ENCODE data around the gene PIGB. TPM values are rescaled to one million over a fixed set of nuclear protein-coding genes. Genes with fewer than 3 reads are reported as not detected.
"Not testable (repeated sequence)": the region's sequence is repeated elsewhere in the genome, so short reads cannot be mapped to it uniquely, and the experiment has no call there.

Gene PIGB
- total RNA-seq, 2 experiments from 2014 or later = 19.8 to 21.1 TPM

DNA sequence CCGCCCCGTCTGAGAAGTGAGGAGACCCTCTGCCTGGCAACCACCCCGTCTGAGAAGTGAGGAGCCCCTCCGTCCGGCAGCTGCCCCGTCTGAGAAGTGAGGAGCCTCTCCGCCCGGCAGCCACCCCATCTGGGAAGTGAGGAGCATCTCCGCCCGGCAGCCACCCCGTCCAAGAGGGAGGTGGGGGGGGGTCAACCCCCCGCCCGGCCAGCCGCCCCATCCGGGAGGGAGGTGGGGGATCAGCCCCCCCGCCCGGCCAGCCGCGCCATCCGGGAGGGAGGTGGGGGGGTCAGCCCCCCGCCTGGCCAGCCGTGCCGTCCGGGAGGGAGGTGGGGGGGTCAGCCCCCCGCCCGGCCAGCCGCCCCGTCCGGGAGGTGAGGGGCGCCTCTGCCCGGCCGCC, 16.2 kb upstream of the PIGB start:
- DNase-seq; H3K9me3 Mint-ChIP-seq (ENCODE audit: low read depth); H3K27me3 Mint-ChIP-seq; POLR2A ChIA-PET; H3K27ac Mint-ChIP-seq; H3K4me1 Mint-ChIP-seq; CTCF ChIA-PET; H3K4me3 Mint-ChIP-seq; intact Hi-C loops (cut with DNase I, micrococcal nuclease); ATAC-seq: not testable (repeated sequence)
- H3K36me3 Mint-ChIP-seq (ENCODE audit: low read depth) = peaks cover 15% of the 10 kb centered on the region

DNA sequence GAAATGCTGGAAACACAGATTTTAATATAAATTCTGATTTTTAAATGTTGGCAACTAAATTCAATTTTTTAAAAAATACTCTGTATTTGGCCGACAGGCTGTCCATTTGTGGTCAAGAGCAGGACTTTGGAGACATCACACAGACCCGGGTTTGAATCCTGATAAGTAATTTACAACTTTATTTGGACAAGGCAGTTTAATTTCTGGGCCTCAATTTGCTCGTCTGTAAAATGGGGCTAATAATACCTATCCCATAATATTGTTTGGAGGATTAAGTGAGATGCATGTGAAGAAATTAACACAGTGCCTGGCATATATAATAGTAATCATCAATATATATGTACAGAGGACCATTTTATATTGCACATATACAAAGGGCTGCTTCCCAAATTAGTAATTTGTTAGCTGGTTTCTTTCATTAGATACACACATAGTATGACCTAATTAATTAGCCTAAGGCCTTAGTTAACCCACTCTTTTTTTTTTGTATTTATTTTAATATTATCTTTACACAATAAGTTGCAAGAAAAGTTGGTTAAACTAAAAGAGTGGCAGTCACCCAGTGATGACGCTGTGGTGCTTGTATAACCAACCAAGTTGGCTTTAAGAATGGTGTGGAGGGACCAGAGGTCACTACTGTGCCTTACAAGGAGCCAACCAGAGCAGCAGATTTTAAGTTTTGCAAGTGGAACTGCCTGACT, 665 bp downstream of the PIGB start:
- ATAC-seq (no peak), DNase-seq (peak; percentile 16)
- peaks cover 22% of the 10 kb centered on the region for H3K36me3 Mint-ChIP-seq (ENCODE audit: low read depth)
- peaks cover 48% of the 10 kb centered on the region for H3K4me1 Mint-ChIP-seq
- H3K9me3 Mint-ChIP-seq (ENCODE audit: low read depth) = no peaks in the 10 kb centered on the region
- ChIA-PET POLR2A (interaction anchor here (0.6 to 1.3 kb wide), 4 partner anchors 38 to 120 kb away, joined by 3 read pairs; no protein-coding TSS in a partner anchor), CTCF (interaction anchor here (1.0 to 2.7 kb wide), 6 partner anchors 29 to 123 kb away, joined by 3 to 12 read pairs (median 3); partner anchors contain the start of genes CCPG1, PIERCE2 and RSL24D1)
- H3K4me3 Mint-ChIP-seq = peak overlapping the region; percentile 97
- H3K27ac Mint-ChIP-seq = peak overlapping the region; percentile 99
- no peaks in the 10 kb centered on the region for H3K27me3 Mint-ChIP-seq
- intact Hi-C loops (cut with DNase I, micrococcal nuclease) = loop anchor here (1.0 to 2.0 kb wide), 4 partner anchors 30 to 122 kb away; partner anchors contain the start of genes CCPG1 (in 2 of the 2), PIERCE2 (in 2 of the 2) and RAB27A (in 1 of the 2)

DNA sequence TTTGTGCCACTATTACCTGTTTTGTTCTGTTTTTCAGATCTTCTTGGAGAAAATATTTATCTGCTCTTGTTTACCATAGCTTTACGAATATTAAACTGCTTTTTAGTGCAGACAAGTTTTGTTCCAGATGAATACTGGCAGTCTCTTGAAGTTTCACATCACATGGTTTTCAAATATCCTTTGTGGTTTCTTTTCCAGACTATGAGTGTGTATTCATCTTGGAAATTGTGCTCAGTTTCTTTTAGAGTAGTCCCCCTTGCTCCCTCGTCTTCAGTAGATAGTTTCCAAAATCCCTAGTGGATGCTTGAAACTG, 1.2 kb downstream of the PIGB start:
- POLR2A ChIA-PET = no interaction called here
- ATAC-seq = no peak
- peaks cover 43% of the 10 kb centered on the region for H3K4me1 Mint-ChIP-seq

DNA sequence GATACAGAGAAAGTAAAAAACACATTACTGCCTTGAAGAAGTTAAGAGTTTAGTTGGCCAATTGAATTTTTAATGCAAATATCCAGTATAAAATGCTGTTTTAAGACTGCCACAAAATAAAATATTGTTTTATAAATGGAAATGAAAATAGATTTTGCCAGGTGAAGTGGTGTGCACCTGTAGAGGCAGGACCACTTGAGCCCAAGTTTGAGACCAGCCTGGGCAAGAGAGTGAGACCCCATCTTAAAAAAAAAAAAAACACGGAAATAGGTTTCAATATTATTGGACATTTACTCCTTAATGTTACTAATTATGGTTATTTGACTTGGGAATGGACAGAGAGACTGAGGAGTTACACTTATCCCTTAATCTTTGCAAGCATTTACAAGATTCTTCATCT, 1.9 kb downstream of the PIGB start:
- intact Hi-C loops (cut with DNase I, micrococcal nuclease) = no loop called here
- no peak overlapping the region for H3K4me3 Mint-ChIP-seq
- peaks cover 18% of the 10 kb centered on the region for H3K36me3 Mint-ChIP-seq (ENCODE audit: low read depth)
- DNase-seq (no peak), ATAC-seq (no peak)
- ChIA-PET CTCF (no interaction called here), POLR2A (no interaction called here)
- H3K27ac Mint-ChIP-seq = no peak overlapping the region
- H3K9me3 Mint-ChIP-seq (ENCODE audit: low read depth) = no peaks in the 10 kb centered on the region
- H3K27me3 Mint-ChIP-seq = no peaks in the 10 kb centered on the region
- peaks cover 37% of the 10 kb centered on the region for H3K4me1 Mint-ChIP-seq

More for the DNA sequence above, 1.2 kb downstream of the PIGB start:
- Mint-ChIP-seq H3K27me3 (no peaks in the 10 kb centered on the region), H3K4me3 (peak overlapping the region; percentile 97), H3K27ac (peak overlapping the region; percentile 65), H3K36me3 (ENCODE audit: low read depth) (peaks cover 24% of the 10 kb centered on the region), H3K9me3 (ENCODE audit: low read depth) (no peaks in the 10 kb centered on the region)
- DNase-seq = no peak
- CTCF ChIA-PET = interaction anchor here (1.8 to 2.7 kb wide), 2 partner anchors 88 to 123 kb away, joined by 11 to 12 read pairs; partner anchors contain the start of genes CCPG1, PIERCE2 and RSL24D1
- intact Hi-C loops (cut with DNase I, micrococcal nuclease) = no loop called here

DNA sequence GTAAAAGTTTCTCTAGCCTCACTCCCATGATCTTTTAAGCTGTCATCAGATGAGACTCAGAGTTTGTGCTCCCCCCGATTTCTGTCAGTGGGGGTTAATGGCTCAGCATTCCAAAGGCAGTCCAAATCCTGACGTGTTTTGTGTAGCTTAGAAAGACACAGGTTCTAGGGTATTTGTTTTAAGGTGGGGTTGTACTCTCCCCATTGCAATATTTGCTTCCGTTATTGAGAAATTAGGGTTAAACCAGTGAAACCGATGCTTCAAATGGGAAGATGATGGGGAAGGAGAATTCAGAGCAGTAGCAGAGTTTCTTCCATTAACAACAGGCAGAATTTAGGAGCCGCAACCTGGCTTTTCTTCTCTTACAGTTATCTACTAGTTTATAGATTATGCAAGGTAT, 3.4 kb downstream of the PIGB start:
- DNase-seq = no peak
- peaks cover 25% of the 10 kb centered on the region for H3K4me1 Mint-ChIP-seq
- no peaks in the 10 kb centered on the region for H3K9me3 Mint-ChIP-seq (ENCODE audit: low read depth)
- no peaks in the 10 kb centered on the region for H3K27me3 Mint-ChIP-seq
- no peak for ATAC-seq
- H3K4me3 Mint-ChIP-seq = no peak overlapping the region
- CTCF ChIA-PET = no interaction called here
- POLR2A ChIA-PET = interaction anchor here (0.5 kb wide), 1 partner anchor 34 kb away, joined by 3 read pairs; no protein-coding TSS in a partner anchor
- peaks cover 15% of the 10 kb centered on the region for H3K36me3 Mint-ChIP-seq (ENCODE audit: low read depth)
- intact Hi-C loops (cut with DNase I, micrococcal nuclease) = no loop called here
- H3K27ac Mint-ChIP-seq = no peak overlapping the region

DNA sequence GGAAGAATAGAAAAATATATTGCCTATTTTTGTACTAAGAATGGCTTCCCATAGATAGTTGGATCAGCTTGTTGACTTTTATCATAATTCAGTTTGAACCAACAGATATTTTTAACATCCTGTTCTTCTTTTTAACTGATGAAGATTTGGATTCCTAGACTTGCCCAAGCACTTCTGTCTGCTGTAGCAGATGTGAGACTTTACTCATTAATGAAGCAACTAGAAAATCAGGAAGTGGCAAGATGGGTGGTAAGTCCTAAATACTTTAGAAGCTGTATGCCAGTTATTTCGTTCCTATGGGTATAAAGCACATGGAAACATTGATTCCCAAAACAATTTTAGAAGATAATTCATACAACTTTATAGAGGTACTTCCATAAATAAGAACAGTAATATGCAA, 8.4 kb downstream of the PIGB start:
- no peaks in the 10 kb centered on the region for H3K27me3 Mint-ChIP-seq
- H3K4me3 Mint-ChIP-seq = no peak overlapping the region
- ChIA-PET POLR2A (no interaction called here), CTCF (no interaction called here)
- H3K36me3 Mint-ChIP-seq (ENCODE audit: low read depth) = peaks cover 12% of the 10 kb centered on the region
- intact Hi-C loops (cut with DNase I, micrococcal nuclease) = no loop called here
- ATAC-seq (no peak), DNase-seq (no peak)
- H3K9me3 Mint-ChIP-seq (ENCODE audit: low read depth) = no peaks in the 10 kb centered on the region
- peaks cover 6% of the 10 kb centered on the region for H3K4me1 Mint-ChIP-seq
- H3K27ac Mint-ChIP-seq = no peak overlapping the region

DNA sequence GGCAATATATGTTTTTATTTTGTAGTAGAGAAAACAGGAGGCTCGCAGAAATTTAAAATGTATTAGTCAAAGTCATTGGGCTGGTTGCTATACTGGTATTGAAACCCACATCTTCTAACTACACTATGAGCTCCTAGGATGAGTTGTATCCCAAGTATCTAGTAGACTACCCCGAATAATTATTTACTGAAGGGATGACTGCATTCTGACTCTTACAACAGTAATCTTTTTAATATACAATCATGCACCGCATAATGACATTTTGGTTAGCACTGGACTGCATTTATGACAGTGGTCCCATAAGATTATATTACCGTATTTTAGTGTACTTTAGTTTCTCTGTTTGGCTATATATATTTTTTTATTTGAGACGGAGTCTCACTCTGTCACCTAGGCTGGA, 15.3 kb downstream of the PIGB start:
- POLR2A ChIA-PET = no interaction called here
- intact Hi-C loops (cut with DNase I, micrococcal nuclease) = no loop called here
- Mint-ChIP-seq H3K9me3 (ENCODE audit: low read depth) (no peaks in the 10 kb centered on the region), H3K4me1 (no peaks in the 10 kb centered on the region), H3K4me3 (no peak overlapping the region), H3K27ac (no peak overlapping the region), H3K36me3 (ENCODE audit: low read depth) (peaks cover 19% of the 10 kb centered on the region), H3K27me3 (no peaks in the 10 kb centered on the region)
- no peak for DNase-seq
- CTCF ChIA-PET = interaction anchor here (1.6 kb wide), 1 partner anchor 74 kb away, joined by 3 read pairs; the partner anchor contains the start of genes CCPG1 and PIERCE2
- no peak for ATAC-seq

DNA sequence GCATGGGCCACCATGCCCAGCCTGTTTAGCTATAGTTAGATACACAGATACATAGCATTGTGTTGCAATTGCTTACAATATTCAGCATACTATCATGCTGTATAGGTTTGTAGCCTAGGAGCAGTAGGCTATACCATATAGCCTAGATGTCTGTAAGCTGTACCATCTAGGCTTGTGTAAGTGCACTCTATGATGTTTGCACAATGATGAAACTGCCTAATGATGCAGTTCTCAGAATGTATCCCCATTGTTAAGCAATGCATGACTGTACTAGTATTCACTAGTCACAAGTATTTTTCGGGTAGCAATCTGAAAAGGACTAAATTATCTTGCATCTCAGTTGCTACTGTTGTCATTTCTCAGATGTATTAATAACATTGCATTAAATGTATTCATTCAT, 16.0 kb downstream of the PIGB start:
- H3K27ac Mint-ChIP-seq = no peak overlapping the region
- POLR2A ChIA-PET = no interaction called here
- no peaks in the 10 kb centered on the region for H3K27me3 Mint-ChIP-seq
- ATAC-seq = no peak
- CTCF ChIA-PET = interaction anchor here (1.6 kb wide), 1 partner anchor 73 kb away, joined by 3 read pairs; the partner anchor contains the start of genes CCPG1 and PIERCE2
- no peak overlapping the region for H3K4me3 Mint-ChIP-seq
- peaks cover 23% of the 10 kb centered on the region for H3K36me3 Mint-ChIP-seq (ENCODE audit: low read depth)
- H3K9me3 Mint-ChIP-seq (ENCODE audit: low read depth) = no peaks in the 10 kb centered on the region
- no peaks in the 10 kb centered on the region for H3K4me1 Mint-ChIP-seq
- intact Hi-C loops (cut with DNase I, micrococcal nuclease) = no loop called here
- DNase-seq = no peak

DNA sequence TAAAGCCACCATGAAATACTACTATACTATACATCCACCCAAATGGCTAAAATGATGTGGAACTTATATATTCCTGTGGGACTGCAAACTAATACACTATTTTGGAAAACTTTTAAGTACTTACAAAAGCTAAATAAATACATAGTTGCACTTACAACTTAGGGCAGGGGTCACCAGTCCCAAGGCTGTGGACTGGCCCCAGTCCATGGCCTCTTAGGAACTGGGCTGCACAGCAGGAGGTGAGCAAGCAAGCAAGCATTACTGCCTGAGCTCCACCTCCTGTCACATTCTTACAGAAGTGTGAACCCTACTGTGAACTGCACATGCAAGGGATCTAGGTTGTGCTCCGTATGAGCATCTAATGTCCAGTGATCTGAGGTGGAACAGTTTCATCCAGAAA, 18.1 kb downstream of the PIGB start:
- Mint-ChIP-seq H3K4me3 (no peak overlapping the region), H3K27me3 (no peaks in the 10 kb centered on the region), H3K9me3 (ENCODE audit: low read depth) (no peaks in the 10 kb centered on the region), H3K36me3 (ENCODE audit: low read depth) (peaks cover 17% of the 10 kb centered on the region), H3K27ac (no peak overlapping the region), H3K4me1 (no peaks in the 10 kb centered on the region)
- ATAC-seq = no peak
- intact Hi-C loops (cut with DNase I, micrococcal nuclease) = no loop called here
- DNase-seq = no peak
- POLR2A ChIA-PET = no interaction called here
- CTCF ChIA-PET = no interaction called here

DNA sequence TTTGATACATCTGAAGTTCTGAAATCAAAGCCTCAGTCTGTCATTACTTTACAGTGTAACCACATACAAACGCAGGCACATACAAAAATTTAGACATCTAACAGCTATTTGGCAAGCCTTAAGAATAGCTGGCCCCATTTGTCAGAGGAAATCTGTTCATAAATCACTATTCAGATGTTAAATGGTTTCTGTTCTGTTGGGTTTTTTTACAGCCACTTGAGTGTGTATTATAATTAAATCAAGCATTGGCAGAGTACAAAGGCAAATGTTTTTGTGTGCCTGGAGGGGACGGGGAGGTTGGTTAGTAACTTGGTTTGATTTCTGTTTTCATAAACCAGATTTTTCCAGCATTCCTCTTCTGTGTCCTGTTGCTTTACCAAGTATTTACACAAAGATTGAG, 24.1 kb downstream of the PIGB start:
- no peak for DNase-seq
- peaks cover 32% of the 10 kb centered on the region for H3K36me3 Mint-ChIP-seq (ENCODE audit: low read depth)
- no peak for ATAC-seq
- H3K4me3 Mint-ChIP-seq = no peak overlapping the region
- ChIA-PET POLR2A (no interaction called here), CTCF (no interaction called here)
- no peaks in the 10 kb centered on the region for H3K27me3 Mint-ChIP-seq
- intact Hi-C loops (cut with DNase I, micrococcal nuclease) = no loop called here
- no peaks in the 10 kb centered on the region for H3K9me3 Mint-ChIP-seq (ENCODE audit: low read depth)
- H3K27ac Mint-ChIP-seq = no peak overlapping the region
- H3K4me1 Mint-ChIP-seq = no peaks in the 10 kb centered on the region

DNA sequence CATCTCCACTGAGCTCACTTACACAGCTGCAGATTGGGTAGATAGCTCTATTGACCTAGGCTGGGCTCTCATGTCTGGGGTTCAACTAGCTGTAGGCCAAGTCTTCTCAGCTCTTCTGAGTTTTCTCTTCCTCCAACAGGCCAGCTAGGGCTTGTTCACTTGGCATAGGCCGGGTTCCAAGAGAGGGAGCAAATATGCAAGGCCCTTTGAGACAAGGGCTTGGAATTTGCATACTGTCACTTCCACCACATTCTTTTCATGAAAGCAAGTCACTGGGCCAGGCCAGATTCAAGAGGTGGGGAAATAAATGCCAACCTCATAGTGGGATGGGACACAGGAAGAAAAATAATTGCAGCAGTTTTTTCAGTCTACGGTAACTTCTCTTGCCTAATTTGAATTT, 25.2 kb downstream of the PIGB start:
- Mint-ChIP-seq H3K27me3 (no peaks in the 10 kb centered on the region), H3K27ac (peak overlapping the region; percentile 10), H3K36me3 (ENCODE audit: low read depth) (peaks cover 35% of the 10 kb centered on the region), H3K4me1 (no peaks in the 10 kb centered on the region), H3K4me3 (no peak overlapping the region), H3K9me3 (ENCODE audit: low read depth) (no peaks in the 10 kb centered on the region)
- CTCF ChIA-PET = interaction anchor here (1.2 to 1.3 kb wide), 2 partner anchors 95 to 147 kb away, joined by 3 to 5 read pairs; partner anchors contain the start of gene RSL24D1
- intact Hi-C loops (cut with DNase I, micrococcal nuclease) = no loop called here
- ATAC-seq (no peak), DNase-seq (no peak)
- POLR2A ChIA-PET = no interaction called here

DNA sequence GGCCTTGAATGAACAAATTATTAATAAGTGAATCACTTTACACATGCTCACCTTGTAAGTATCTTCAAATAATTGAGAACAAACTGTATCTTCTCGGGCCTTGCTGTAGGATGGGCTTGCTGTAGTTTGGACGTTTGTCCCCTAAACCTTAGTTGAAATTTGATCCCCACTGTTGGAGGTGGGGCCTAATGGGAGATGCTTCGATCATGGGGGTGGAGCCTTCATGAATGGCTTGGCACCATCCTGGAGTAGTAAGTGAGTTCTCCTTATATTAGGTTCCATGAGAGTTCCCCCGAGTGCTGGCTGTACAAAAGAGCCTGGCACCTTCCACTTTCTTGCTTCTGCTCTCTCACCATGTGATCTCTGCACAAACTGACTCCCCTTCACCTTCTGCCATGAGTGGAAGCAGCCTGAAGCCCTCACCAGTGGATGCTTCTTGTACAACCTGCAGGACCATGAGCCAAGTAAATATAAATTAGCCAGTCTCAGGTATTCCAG, 29.3 kb downstream of the PIGB start:
- DNase-seq (no peak), ATAC-seq (no peak)
- ChIA-PET CTCF (no interaction called here), POLR2A (no interaction called here)
- Mint-ChIP-seq H3K4me3 (no peak overlapping the region), H3K36me3 (ENCODE audit: low read depth) (peaks cover 39% of the 10 kb centered on the region), H3K27ac (peak overlapping the region; percentile 31), H3K27me3 (no peaks in the 10 kb centered on the region), H3K4me1 (no peaks in the 10 kb centered on the region), H3K9me3 (ENCODE audit: low read depth) (no peaks in the 10 kb centered on the region)
- intact Hi-C loops (cut with DNase I, micrococcal nuclease) = no loop called here
